Measurements from ENCODE around the gene NBL1. TPM values are rescaled to one million over a fixed set of nuclear protein-coding genes. Genes with fewer than 3 reads are reported as not detected.

The NBL1 gene
- polyA plus RNA-seq, 3 donors = 0.07 TPM; not detected in 2

DNA sequence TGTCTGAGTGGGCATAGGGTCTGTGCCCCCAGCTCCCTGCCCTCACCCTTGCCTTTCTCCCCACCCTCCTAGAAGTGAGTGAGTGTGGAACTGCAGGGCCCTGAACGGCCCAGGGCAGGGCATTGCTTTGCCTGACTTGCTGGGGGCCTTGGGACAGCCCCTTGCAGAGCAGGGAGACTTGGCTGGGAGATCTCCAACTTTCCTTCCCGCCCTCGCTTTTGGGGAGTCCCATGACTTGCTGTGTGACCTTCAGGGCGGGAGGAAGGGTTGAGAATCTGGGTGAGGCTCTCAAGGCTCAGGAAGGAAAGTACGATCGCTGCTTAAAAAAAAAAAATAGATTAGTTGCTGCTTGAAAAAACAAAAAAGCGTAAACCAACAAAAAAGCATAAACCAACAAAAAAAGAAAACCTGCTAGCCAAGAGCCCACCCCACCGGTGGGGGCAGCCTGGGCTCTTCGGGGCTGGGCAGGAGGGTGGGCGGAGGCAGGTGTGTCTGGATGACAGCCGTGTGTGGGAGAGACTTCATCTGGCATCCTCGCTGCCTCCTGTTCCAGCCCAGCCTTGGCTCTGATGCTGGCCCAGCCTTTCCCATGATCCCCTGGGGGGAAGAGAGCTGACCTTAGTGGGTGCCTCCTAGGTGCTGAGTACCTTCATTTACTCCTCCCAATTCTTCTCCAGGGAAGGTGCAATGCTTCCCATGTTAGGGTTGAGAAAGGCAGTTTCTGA lies 6.5 kb downstream of the NBL1 start:
- H3K4me3 ChIP-seq (replicated peaks in 1 of 3; ENCODE audit: low read depth in 2 of 3, low read length in 3 of 3) = no peak overlapping the region
- peaks cover 11% of the 10 kb centered on the region for H3K4me1 Mint-ChIP-seq

DNA sequence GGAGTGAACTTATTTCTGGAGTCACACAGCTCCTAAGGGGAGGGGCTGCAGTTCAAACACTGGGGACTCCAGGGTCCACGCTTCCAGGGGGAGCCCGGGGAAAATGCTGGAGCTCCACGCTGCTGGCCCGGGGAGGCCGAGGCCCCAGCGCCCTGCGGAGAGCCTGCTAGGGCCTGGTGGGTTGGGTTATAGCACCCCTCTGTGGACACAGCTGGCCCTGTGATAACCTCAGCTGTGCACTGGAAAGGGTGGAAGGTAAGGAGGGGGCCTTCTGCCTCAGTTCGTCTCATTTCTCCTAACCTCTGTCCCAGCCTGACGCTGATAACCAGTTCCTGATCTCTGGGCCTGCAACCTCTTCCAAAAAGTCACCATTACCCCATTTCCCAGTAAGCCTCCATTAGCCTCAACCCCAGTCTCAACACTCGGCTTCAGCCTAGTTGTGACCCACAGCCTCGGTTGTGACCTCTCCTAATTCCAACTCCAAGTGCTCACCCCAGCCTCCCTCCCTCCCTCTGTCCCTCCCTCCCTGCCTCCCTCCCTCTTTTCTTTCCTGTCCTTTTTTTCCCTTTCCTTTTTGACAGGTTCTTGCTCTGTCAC lies 7.1 kb downstream of the NBL1 start:
- no peak overlapping the region for H3K27ac ChIP-seq (ENCODE audit: low read depth in 1 of 2, low read length in 2 of 2)

More for the DNA sequence above, 6.5 kb downstream of the NBL1 start:
- 85% methylated on average over 4 of the region's 12 CpGs for WGBS (ENCODE audit: insufficient coverage)
- no peak overlapping the region for H3K27ac ChIP-seq (ENCODE audit: low read depth in 1 of 2, low read length in 2 of 2)
- Mint-ChIP-seq H3K27ac (no peak overlapping the region), H3K36me3 (peaks cover 0 to 3% of the 10 kb centered on the region in 2 donors), H3K27me3 (ENCODE audit: low read depth in 3 of 3) (peaks cover 28 to 51% (median 30%) of the 10 kb centered on the region in 3 donors), H3K9me3 (peaks cover 0 to 4% (median 0%) of the 10 kb centered on the region in 7 donors), H3K4me3 (no peak overlapping the region)
- peaks cover 11 to 28% of the 10 kb centered on the region in 2 donors for H3K27me3 ChIP-seq (ENCODE audit: control insufficient read depth in 2 of 2, insufficient read depth in 2 of 2, low read length in 2 of 2)
- H3K4me2 ChIP-seq (replicated peaks; ENCODE audit: extremely low read depth, low read length, poor library complexity, severe bottlenecking) = no peak overlapping the region
- no peaks in the 10 kb centered on the region for H4K20me1 ChIP-seq (ENCODE audit: insufficient read depth, low read length)
- no peaks in the 10 kb centered on the region for H3K79me2 ChIP-seq (ENCODE audit: insufficient read depth, low read length)
- TF ChIP-seq, protein P1, sequence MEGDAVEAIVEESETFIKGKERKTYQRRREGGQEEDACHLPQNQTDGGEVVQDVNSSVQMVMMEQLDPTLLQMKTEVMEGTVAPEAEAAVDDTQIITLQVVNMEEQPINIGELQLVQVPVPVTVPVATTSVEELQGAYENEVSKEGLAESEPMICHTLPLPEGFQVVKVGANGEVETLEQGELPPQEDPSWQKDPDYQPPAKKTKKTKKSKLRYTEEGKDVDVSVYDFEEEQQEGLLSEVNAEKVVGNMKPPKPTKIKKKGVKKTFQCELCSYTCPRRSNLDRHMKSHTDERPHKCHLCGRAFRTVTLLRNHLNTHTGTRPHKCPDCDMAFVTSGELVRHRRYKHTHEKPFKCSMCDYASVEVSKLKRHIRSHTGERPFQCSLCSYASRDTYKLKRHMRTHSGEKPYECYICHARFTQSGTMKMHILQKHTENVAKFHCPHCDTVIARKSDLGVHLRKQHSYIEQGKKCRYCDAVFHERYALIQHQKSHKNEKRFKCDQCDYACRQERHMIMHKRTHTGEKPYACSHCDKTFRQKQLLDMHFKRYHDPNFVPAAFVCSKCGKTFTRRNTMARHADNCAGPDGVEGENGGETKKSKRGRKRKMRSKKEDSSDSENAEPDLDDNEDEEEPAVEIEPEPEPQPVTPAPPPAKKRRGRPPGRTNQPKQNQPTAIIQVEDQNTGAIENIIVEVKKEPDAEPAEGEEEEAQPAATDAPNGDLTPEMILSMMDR (IDR thresholded peaks at IDR 0.05) = no peak
- H3K9me3 ChIP-seq (replicated peaks in 1 of 2; ENCODE audit: control insufficient read depth in 1 of 2, insufficient read depth in 1 of 2, low read length in 2 of 2) = no peaks in the 10 kb centered on the region
- H3K4me1 ChIP-seq (ENCODE audit: control insufficient read depth in 1 of 2, insufficient read depth in 2 of 2, low read length in 2 of 2) = no peaks in the 10 kb centered on the region
- intact Hi-C loops (cut with micrococcal nuclease) = loop anchor here (1.0 to 10.0 kb wide), 3 partner anchors 259 to 306 kb away; no protein-coding TSS in a partner anchor
- H3K36me3 ChIP-seq (replicated peaks in 1 of 2; ENCODE audit: control insufficient read depth in 1 of 2, insufficient read depth in 2 of 2, low read length in 2 of 2) = no peaks in the 10 kb centered on the region
- DNase-seq = no peak
- H3K9ac ChIP-seq (ENCODE audit: insufficient read depth, low read length, poor library complexity, severe bottlenecking) = no peak overlapping the region
- no peak overlapping the region for H2AFZ ChIP-seq (ENCODE audit: insufficient read depth, low read depth, low read length, poor library complexity, severe bottlenecking)

More for the DNA sequence above, 7.1 kb downstream of the NBL1 start:
- no peak overlapping the region for H3K27ac Mint-ChIP-seq
- peaks cover 23 to 45% (median 26%) of the 10 kb centered on the region in 3 donors for H3K27me3 Mint-ChIP-seq (ENCODE audit: low read depth in 3 of 3)
- peaks cover 9% of the 10 kb centered on the region for H3K4me1 Mint-ChIP-seq
- TF ChIP-seq, protein P1 (IDR thresholded peaks at IDR 0.05) = peak; percentile 51
- no peaks in the 10 kb centered on the region for H3K4me1 ChIP-seq (ENCODE audit: control insufficient read depth in 1 of 2, insufficient read depth in 2 of 2, low read length in 2 of 2)
- no peak overlapping the region for H2AFZ ChIP-seq (ENCODE audit: insufficient read depth, low read depth, low read length, poor library complexity, severe bottlenecking)
- H3K9me3 ChIP-seq (replicated peaks in 1 of 2; ENCODE audit: control insufficient read depth in 1 of 2, insufficient read depth in 1 of 2, low read length in 2 of 2) = no peaks in the 10 kb centered on the region
- H3K4me3 Mint-ChIP-seq = no peak overlapping the region
- peak in 2 of 3 donors; percentile 4 to 15 for DNase-seq
- intact Hi-C loops (cut with micrococcal nuclease) = loop anchor here (1.0 to 10.0 kb wide), 3 partner anchors 260 to 306 kb away; no protein-coding TSS in a partner anchor
- no peaks in the 10 kb centered on the region for H4K20me1 ChIP-seq (ENCODE audit: insufficient read depth, low read length)
- H3K36me3 Mint-ChIP-seq = no peaks in the 10 kb centered on the region
- no peak overlapping the region for H3K4me3 ChIP-seq (replicated peaks in 1 of 3; ENCODE audit: low read depth in 2 of 3, low read length in 3 of 3)
- peaks cover 6 to 21% of the 10 kb centered on the region in 2 donors for H3K27me3 ChIP-seq (ENCODE audit: control insufficient read depth in 2 of 2, insufficient read depth in 2 of 2, low read length in 2 of 2)
- no peak overlapping the region for H3K4me2 ChIP-seq (replicated peaks; ENCODE audit: extremely low read depth, low read length, poor library complexity, severe bottlenecking)
- WGBS (ENCODE audit: insufficient coverage) = 51% methylated on average over 6 of the region's 11 CpGs
- peaks cover 0 to 2% (median 0%) of the 10 kb centered on the region in 7 donors for H3K9me3 Mint-ChIP-seq
- no peaks in the 10 kb centered on the region for H3K36me3 ChIP-seq (replicated peaks in 1 of 2; ENCODE audit: control insufficient read depth in 1 of 2, insufficient read depth in 2 of 2, low read length in 2 of 2)
- H3K79me2 ChIP-seq (ENCODE audit: insufficient read depth, low read length) = no peaks in the 10 kb centered on the region
- H3K9ac ChIP-seq (ENCODE audit: insufficient read depth, low read length, poor library complexity, severe bottlenecking) = no peak overlapping the region
